Astrocyte (in vitro differentiated cells and primary cell): ENCODE results near the gene AGPS. TPM values are rescaled to one million over a fixed set of nuclear protein-coding genes. Genes with fewer than 3 reads are reported as not detected.

Experiments
- DNase-seq: peaks from one replicate; pipeline ENCODE4 v3.0.0-alpha.2; 2010; ENCODE audit warnings: low read depth
- FAIRE-seq: peaks from 2 replicates; lab custom pipeline; 2011; peaks lifted over from hg19 to GRCh38; lab: Jason Lieb, UNC
- H2AFZ ChIP-seq: 2 replicates; pipeline ENCODE4 v1.6.0; 2012; ENCODE audit warnings: low read depth, low read length, inconsistent platforms
- H3K27ac ChIP-seq: 2 replicates; pipeline ENCODE4 v1.5.1; 2011; ENCODE audit warnings: low read depth, low read length, inconsistent platforms
- H3K27me3 ChIP-seq: 2 replicates; pipeline ENCODE4 v1.6.0; 2011; ENCODE audit warnings: low read length, inconsistent platforms; ENCODE audit not compliant: insufficient read depth
- H3K36me3 ChIP-seq: 2 replicates; pipeline ENCODE4 v1.5.1; 2011; ENCODE audit warnings: low read length, inconsistent platforms; ENCODE audit not compliant: insufficient read depth
- H3K4me1 ChIP-seq: 2 replicates; pipeline ENCODE4 v1.5.1; 2011; ENCODE audit warnings: low read length, inconsistent platforms; ENCODE audit not compliant: insufficient read depth
- H3K4me2 ChIP-seq: 2 replicates; pipeline ENCODE4 v1.6.0; 2012; ENCODE audit warnings: low read length, inconsistent platforms
- H3K4me3 ChIP-seq: 2 replicates; pipeline ENCODE4 v1.5.1; 2011; ENCODE audit warnings: low read depth, mild to moderate bottlenecking, low read length, inconsistent platforms; ENCODE audit not compliant: insufficient read depth
- H3K79me2 ChIP-seq: 2 replicates; pipeline ENCODE4 v1.6.0; 2012; ENCODE audit warnings: mild to moderate bottlenecking, low read length, inconsistent platforms; ENCODE audit not compliant: insufficient read depth
- H3K9ac ChIP-seq: 2 replicates; pipeline ENCODE4 v1.6.0; 2012; ENCODE audit warnings: mild to moderate bottlenecking, low read length, inconsistent platforms
- H3K9me3 ChIP-seq: 2 replicates; pipeline ENCODE4 v1.5.1; 2012; ENCODE audit warnings: low read depth, mild to moderate bottlenecking, low read length, inconsistent platforms; ENCODE audit not compliant: insufficient read depth
- H4K20me1 ChIP-seq: 2 replicates; pipeline ENCODE4 v1.6.0; 2012; ENCODE audit warnings: low read length, inconsistent platforms; ENCODE audit not compliant: insufficient read depth
- H3K27ac Mint-ChIP-seq: one replicate; pipeline ENCODE4 v1.8.0; 2021; ENCODE audit warnings: mild to moderate bottlenecking, mixed read lengths; ENCODE audit not compliant: unreplicated experiment
- H3K27me3 Mint-ChIP-seq: one replicate; pipeline ENCODE4 v1.8.0; 2021; ENCODE audit warnings: low read depth, mixed read lengths; ENCODE audit not compliant: unreplicated experiment
- H3K36me3 Mint-ChIP-seq: one replicate; pipeline ENCODE4 v1.8.0; 2021; ENCODE audit warnings: low read depth, mixed read lengths; ENCODE audit not compliant: unreplicated experiment
- H3K4me1 Mint-ChIP-seq: one replicate; pipeline ENCODE4 v1.8.0; 2021; ENCODE audit warnings: low read depth, mixed read lengths; ENCODE audit not compliant: unreplicated experiment
- H3K4me3 Mint-ChIP-seq: one replicate; pipeline ENCODE4 v1.8.0; 2021; ENCODE audit warnings: mild to moderate bottlenecking, moderate library complexity, mixed read lengths; ENCODE audit not compliant: unreplicated experiment
- H3K9me3 Mint-ChIP-seq: one replicate; pipeline ENCODE4 v1.8.0; 2021; ENCODE audit warnings: mild to moderate bottlenecking, mixed read lengths; ENCODE audit not compliant: unreplicated experiment
- CTCF ChIP-seq: IDR thresholded peaks from 2 replicates; pipeline ENCODE4 v1.5.1; 2011; ENCODE audit warnings: low read depth, mild to moderate bottlenecking, inconsistent platforms, low read length, moderate library complexity; ENCODE audit not compliant: insufficient read depth
- EZH2 ChIP-seq: IDR thresholded peaks from 2 replicates; pipeline ENCODE4 v1.6.1; 2012; ENCODE audit warnings: mild to moderate bottlenecking, low read length, inconsistent platforms; ENCODE audit not compliant: insufficient read depth
- total RNA-seq: library from RNA; stranded (reverse); gene quantifications from 2 replicates; pipeline ENCODE4 v1.2.1, GENCODE V29; 2021

The AGPS gene
- total RNA-seq, 1 donor from 2014 or later, result 66.2 TPM

- Histone ChIP-seq H2AFZ (no peak overlapping the region), H3K27ac (no peak overlapping the region), H3K9ac (no peak overlapping the region), H3K4me2 (no peak overlapping the region), H3K79me2 (peaks cover 83% of the 10 kb centered on the region), H3K4me1 (peaks cover 39% of the 10 kb centered on the region), H3K36me3 (no peaks in the 10 kb centered on the region), H3K27me3 (no peaks in the 10 kb centered on the region), H4K20me1 (peaks cover 15% of the 10 kb centered on the region), H3K4me3 (no peak overlapping the region), H3K9me3 (no peaks in the 10 kb centered on the region)
- TF ChIP-seq EZH2 (no peak), CTCF (no peak)
- no peak for DNase-seq
- Mint-ChIP-seq H3K4me1 (peaks cover 65% of the 10 kb centered on the region), H3K4me3 (no peak overlapping the region), H3K27ac (no peak overlapping the region), H3K36me3 (no peaks in the 10 kb centered on the region), H3K9me3 (no peaks in the 10 kb centered on the region), H3K27me3 (no peaks in the 10 kb centered on the region)
- FAIRE-seq, result no peak
Observed at GRCh38 chr2:177399376-177399775, 6.8 kb downstream of the AGPS start.

- H3K9me3 Mint-ChIP-seq, result no peaks in the 10 kb centered on the region
- TF ChIP-seq CTCF, result no peak
- TF ChIP-seq EZH2, result no peak
- peaks cover 83% of the 10 kb centered on the region for H3K79me2 ChIP-seq
Observed at GRCh38 chr2:177400337-177400923, 7.9 kb downstream of the AGPS start.

GRCh38 chr2:177402096-177402495 lies 9.5 kb downstream of the AGPS start:
- no peaks in the 10 kb centered on the region for H3K36me3 ChIP-seq
- no peaks in the 10 kb centered on the region for H3K9me3 Mint-ChIP-seq
- H3K27me3 Mint-ChIP-seq, result no peaks in the 10 kb centered on the region
- H3K4me1 Mint-ChIP-seq, result peaks cover 56% of the 10 kb centered on the region
- peaks cover 4% of the 10 kb centered on the region for H3K36me3 Mint-ChIP-seq
- peaks cover 90% of the 10 kb centered on the region for H3K79me2 ChIP-seq
- FAIRE-seq, result no peak
- H3K4me2 ChIP-seq, result no peak overlapping the region
- H3K9ac ChIP-seq, result no peak overlapping the region
- TF ChIP-seq CTCF, result no peak
- peaks cover 36% of the 10 kb centered on the region for H4K20me1 ChIP-seq
- peaks cover 28% of the 10 kb centered on the region for H3K4me1 ChIP-seq
- no peaks in the 10 kb centered on the region for H3K27me3 ChIP-seq
- H3K27ac ChIP-seq, result no peak overlapping the region
- DNase-seq, result no peak
- H3K9me3 ChIP-seq, result no peaks in the 10 kb centered on the region
- H3K4me3 Mint-ChIP-seq, result no peak overlapping the region
- H2AFZ ChIP-seq, result no peak overlapping the region
- no peak overlapping the region for H3K4me3 ChIP-seq
- no peak overlapping the region for H3K27ac Mint-ChIP-seq

More at GRCh38 chr2:177400337-177400923, 7.9 kb downstream of the AGPS start:
- DNase-seq, result peak; percentile 66
- Mint-ChIP-seq H3K4me3 (no peak overlapping the region), H3K27ac (peak overlapping the region; percentile 4), H3K36me3 (no peaks in the 10 kb centered on the region), H3K27me3 (no peaks in the 10 kb centered on the region), H3K4me1 (peaks cover 60% of the 10 kb centered on the region)
- H3K27me3 ChIP-seq, result no peaks in the 10 kb centered on the region
- H3K9ac ChIP-seq, result no peak overlapping the region
- no peaks in the 10 kb centered on the region for H3K36me3 ChIP-seq
- H2AFZ ChIP-seq, result no peak overlapping the region
- H3K27ac ChIP-seq, result no peak overlapping the region
- FAIRE-seq, result no peak
- peaks cover 39% of the 10 kb centered on the region for H3K4me1 ChIP-seq
- H3K9me3 ChIP-seq, result no peaks in the 10 kb centered on the region
- peaks cover 22% of the 10 kb centered on the region for H4K20me1 ChIP-seq
- no peak overlapping the region for H3K4me3 ChIP-seq
- H3K4me2 ChIP-seq, result peak overlapping the region; percentile 24
